ENCODE results near the gene BABAM2. TPM values are rescaled to one million over a fixed set of nuclear protein-coding genes. Genes with fewer than 3 reads are reported as not detected.
"Not testable (repeated sequence)": the region's sequence is repeated elsewhere in the genome, so short reads cannot be mapped to it uniquely, and the experiment has no call there.

The BABAM2 gene
- polyA plus RNA-seq, 2 donors = 9.1 to 18.0 TPM

DNA sequence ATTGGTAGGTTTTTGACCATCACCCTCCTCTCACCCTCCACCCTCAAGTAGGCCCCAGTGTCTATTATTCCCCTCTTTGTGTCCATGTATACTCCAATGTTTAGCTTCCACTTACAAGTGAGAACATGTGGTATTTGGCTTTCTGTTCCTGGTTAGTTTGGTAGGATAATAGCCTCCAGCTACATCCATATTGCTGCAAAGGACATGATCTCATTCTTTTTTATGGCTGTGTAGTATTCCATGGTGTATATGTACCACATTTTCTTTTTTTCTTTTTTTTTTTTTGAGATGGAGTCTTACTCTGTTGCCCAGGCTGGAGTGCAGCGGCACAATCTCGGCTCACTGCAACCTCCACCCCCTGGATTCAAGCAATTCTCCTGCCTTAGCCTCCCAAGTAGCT, 88.2 kb downstream of the BABAM2 start:
- not testable (repeated sequence) for H3K27me3 ChIP-seq (ENCODE audit: control insufficient read depth in 1 of 2, insufficient read depth in 2 of 2, low read length in 2 of 2); H3K9me3 ChIP-seq (ENCODE audit: control insufficient read depth in 2 of 2, insufficient read depth in 1 of 2, low read depth in 1 of 2, low read length in 1 of 2); H3K27ac ChIP-seq (ENCODE audit: low read depth in 2 of 2, low read length in 1 of 2); H3K36me3 ChIP-seq (ENCODE audit: control insufficient read depth in 2 of 2, insufficient read depth in 2 of 2, low read length in 1 of 2); H3K4me3 ChIP-seq (ENCODE audit: low read depth in 1 of 2, low read length in 2 of 2); H3K4me1 ChIP-seq (ENCODE audit: control insufficient read depth in 2 of 2, insufficient read depth in 2 of 2, low read length in 1 of 2)
- WGBS, 2 donors = 100% methylated on average over 2 of the region's 2 CpGs

DNA sequence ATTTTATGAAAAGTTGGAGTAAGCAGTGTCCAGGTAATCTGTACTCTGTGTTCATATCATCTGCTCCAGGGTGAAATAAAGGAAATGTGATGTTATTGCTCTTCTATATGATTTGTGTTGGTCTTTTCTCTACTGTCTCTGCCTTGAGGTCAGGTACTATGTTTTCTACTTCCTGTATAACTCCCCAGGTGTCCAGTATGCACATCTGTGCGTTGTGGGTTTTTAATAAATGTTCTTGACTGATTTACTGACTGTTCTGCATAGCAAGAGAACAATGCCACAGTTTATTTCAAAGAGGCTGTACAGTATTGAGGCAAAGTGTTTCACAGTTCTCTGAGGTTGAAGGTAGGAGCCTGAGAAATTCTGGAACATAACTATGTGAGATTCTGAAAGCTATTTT, 89.7 kb downstream of the BABAM2 start:
- Histone ChIP-seq H3K4me1 (ENCODE audit: control insufficient read depth in 2 of 2, insufficient read depth in 2 of 2, low read length in 1 of 2) (no peaks in the 10 kb centered on the region), H3K9me3 (ENCODE audit: control insufficient read depth in 2 of 2, insufficient read depth in 1 of 2, low read depth in 1 of 2, low read length in 1 of 2) (no peaks in the 10 kb centered on the region), H3K36me3 (ENCODE audit: control insufficient read depth in 2 of 2, insufficient read depth in 2 of 2, low read length in 1 of 2) (no peaks in the 10 kb centered on the region), H3K27me3 (ENCODE audit: control insufficient read depth in 1 of 2, insufficient read depth in 2 of 2, low read length in 2 of 2) (no peaks in the 10 kb centered on the region), H3K27ac (ENCODE audit: low read depth in 2 of 2, low read length in 1 of 2) (no peak overlapping the region), H3K4me3 (ENCODE audit: low read depth in 1 of 2, low read length in 2 of 2) (no peak overlapping the region)
- WGBS, 2 donors = 46 to 53% methylated on average over 1 of the region's 1 CpG

DNA sequence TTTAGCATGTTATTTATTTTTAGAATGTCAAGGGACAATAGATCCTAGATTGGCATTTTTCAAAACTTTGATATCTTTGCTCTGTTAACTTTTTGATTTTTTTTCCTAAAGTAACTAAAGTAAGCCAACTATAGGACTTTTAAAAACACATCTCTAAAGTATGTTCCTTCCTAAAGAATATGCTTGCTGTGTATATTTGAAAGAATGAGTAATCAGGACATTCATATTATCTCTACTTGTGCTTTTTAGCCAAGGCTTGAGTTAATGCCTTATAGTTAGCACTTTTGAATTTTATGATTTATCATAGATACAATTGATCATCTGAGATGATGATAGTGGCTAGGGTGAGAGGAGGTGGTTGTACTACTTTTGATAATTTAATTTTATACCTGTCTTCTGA, 93.6 kb downstream of the BABAM2 start:
- Histone ChIP-seq H3K36me3 (ENCODE audit: control insufficient read depth in 2 of 2, insufficient read depth in 2 of 2, low read length in 1 of 2) (no peaks in the 10 kb centered on the region), H3K4me1 (ENCODE audit: control insufficient read depth in 2 of 2, insufficient read depth in 2 of 2, low read length in 1 of 2) (no peaks in the 10 kb centered on the region), H3K27me3 (ENCODE audit: control insufficient read depth in 1 of 2, insufficient read depth in 2 of 2, low read length in 2 of 2) (no peaks in the 10 kb centered on the region), H3K4me3 (ENCODE audit: low read depth in 1 of 2, low read length in 2 of 2) (no peak overlapping the region), H3K27ac (ENCODE audit: low read depth in 2 of 2, low read length in 1 of 2) (no peak overlapping the region), H3K9me3 (ENCODE audit: control insufficient read depth in 2 of 2, insufficient read depth in 1 of 2, low read depth in 1 of 2, low read length in 1 of 2) (no peaks in the 10 kb centered on the region)

DNA sequence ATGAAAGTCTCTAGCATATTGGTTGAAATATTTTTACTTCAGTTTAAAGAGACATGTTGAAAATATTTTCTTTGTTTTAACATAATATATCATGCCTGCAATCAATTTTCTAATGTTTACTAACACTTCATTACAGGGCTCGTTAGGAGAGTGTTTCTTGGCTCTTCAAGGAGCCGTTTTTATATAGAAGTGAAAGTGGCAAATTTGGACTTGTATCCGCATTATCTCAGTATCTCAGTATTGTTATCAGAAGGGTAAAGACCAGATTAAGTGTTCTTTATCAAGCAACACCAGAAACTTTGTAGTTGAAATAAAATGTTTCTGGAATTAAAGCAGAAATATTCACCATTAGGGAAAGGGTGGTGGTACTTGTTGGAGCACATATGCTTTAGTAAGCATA, 97.8 kb downstream of the BABAM2 start:
- Histone ChIP-seq H3K36me3 (ENCODE audit: control insufficient read depth in 2 of 2, insufficient read depth in 2 of 2, low read length in 1 of 2) (no peaks in the 10 kb centered on the region), H3K4me3 (ENCODE audit: low read depth in 1 of 2, low read length in 2 of 2) (no peak overlapping the region), H3K27ac (ENCODE audit: low read depth in 2 of 2, low read length in 1 of 2) (no peak overlapping the region), H3K4me1 (ENCODE audit: control insufficient read depth in 2 of 2, insufficient read depth in 2 of 2, low read length in 1 of 2) (no peaks in the 10 kb centered on the region), H3K27me3 (ENCODE audit: control insufficient read depth in 1 of 2, insufficient read depth in 2 of 2, low read length in 2 of 2) (no peaks in the 10 kb centered on the region), H3K9me3 (ENCODE audit: control insufficient read depth in 2 of 2, insufficient read depth in 1 of 2, low read depth in 1 of 2, low read length in 1 of 2) (no peaks in the 10 kb centered on the region)
- WGBS, 2 donors = 35 to 55% methylated on average over 3 of the region's 3 CpGs

DNA sequence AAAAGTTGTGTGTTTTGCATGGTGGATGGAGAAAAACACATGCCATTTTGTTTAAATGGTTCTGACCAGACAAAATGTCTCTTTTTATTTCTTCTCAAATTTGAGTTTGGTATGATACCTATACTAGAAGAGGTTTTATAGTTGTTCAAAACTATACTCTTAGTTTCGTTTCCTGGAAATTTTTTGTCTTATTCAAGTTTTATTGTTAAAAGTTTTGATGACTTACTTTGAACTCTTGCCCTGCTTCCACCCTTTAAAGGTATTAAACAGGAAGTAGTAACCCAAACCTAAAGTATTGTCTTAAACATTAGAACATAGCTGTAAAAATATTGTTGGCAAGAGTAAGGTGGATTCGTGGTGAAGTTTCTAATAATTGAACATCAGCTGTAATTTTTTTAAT, 98.2 kb downstream of the BABAM2 start:
- Histone ChIP-seq H3K36me3 (ENCODE audit: control insufficient read depth in 2 of 2, insufficient read depth in 2 of 2, low read length in 1 of 2) (no peaks in the 10 kb centered on the region), H3K4me1 (ENCODE audit: control insufficient read depth in 2 of 2, insufficient read depth in 2 of 2, low read length in 1 of 2) (no peaks in the 10 kb centered on the region), H3K27me3 (ENCODE audit: control insufficient read depth in 1 of 2, insufficient read depth in 2 of 2, low read length in 2 of 2) (no peaks in the 10 kb centered on the region), H3K9me3 (ENCODE audit: control insufficient read depth in 2 of 2, insufficient read depth in 1 of 2, low read depth in 1 of 2, low read length in 1 of 2) (no peaks in the 10 kb centered on the region), H3K4me3 (ENCODE audit: low read depth in 1 of 2, low read length in 2 of 2) (no peak overlapping the region), H3K27ac (ENCODE audit: low read depth in 2 of 2, low read length in 1 of 2) (no peak overlapping the region)
- WGBS, 2 donors = 69 to 72% methylated on average over 2 of the region's 2 CpGs

DNA sequence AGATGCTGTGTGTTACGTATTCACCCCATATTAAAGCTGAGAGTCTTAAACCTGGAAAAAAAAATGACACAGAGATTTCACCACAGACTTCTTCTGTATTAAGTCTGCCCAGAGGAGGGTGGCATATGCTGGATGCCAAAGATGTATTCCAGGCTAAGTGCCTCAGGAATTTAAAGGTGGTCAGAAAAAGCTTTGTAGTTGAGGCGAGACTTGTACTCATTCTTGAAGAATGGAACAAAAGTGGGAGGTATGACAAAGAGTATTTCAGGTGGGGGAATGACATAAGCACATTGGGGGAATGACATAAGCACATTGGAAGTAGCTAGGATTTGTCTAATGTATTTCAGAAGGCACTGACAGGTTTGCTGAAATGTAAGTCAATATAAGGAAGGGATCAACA, 98.6 kb downstream of the BABAM2 start:
- Histone ChIP-seq H3K27me3 (ENCODE audit: control insufficient read depth in 1 of 2, insufficient read depth in 2 of 2, low read length in 2 of 2) (no peaks in the 10 kb centered on the region), H3K9me3 (ENCODE audit: control insufficient read depth in 2 of 2, insufficient read depth in 1 of 2, low read depth in 1 of 2, low read length in 1 of 2) (no peaks in the 10 kb centered on the region), H3K27ac (ENCODE audit: low read depth in 2 of 2, low read length in 1 of 2) (no peak overlapping the region), H3K4me1 (ENCODE audit: control insufficient read depth in 2 of 2, insufficient read depth in 2 of 2, low read length in 1 of 2) (no peaks in the 10 kb centered on the region), H3K36me3 (ENCODE audit: control insufficient read depth in 2 of 2, insufficient read depth in 2 of 2, low read length in 1 of 2) (no peaks in the 10 kb centered on the region), H3K4me3 (ENCODE audit: low read depth in 1 of 2, low read length in 2 of 2) (no peak overlapping the region)
- WGBS, 2 donors = 97% methylated on average over 2 of the region's 2 CpGs

DNA sequence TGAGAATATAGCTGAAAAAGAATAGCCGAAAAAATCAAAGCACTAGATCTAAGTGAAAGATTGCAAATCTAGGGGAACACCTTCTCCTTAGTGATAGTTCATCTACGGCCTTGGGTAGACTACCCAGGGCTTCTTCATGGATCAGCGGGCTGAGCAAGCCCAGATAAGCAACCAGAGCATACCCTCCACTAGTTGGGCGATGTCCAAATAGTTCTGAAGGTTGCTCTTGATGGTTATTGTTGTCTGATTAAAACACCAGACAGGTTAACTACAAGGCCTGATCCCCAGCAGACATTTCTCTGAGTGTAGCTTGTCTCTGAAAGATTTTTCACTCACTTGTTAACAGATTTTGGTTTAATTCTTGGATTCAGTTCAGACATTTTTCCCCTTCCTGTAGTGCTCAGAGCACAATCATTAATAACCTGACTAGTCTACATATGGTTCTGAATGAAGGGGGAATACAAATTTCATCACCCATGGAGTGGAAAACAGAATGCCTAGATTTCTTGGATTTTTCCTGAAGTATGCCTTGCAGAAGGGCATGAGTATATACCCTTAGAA, 99.6 kb downstream of the BABAM2 start:
- H3K9me3 ChIP-seq (ENCODE audit: control insufficient read depth in 2 of 2, insufficient read depth in 1 of 2, low read depth in 1 of 2, low read length in 1 of 2) = no peaks in the 10 kb centered on the region
- H3K4me1 ChIP-seq (ENCODE audit: control insufficient read depth in 2 of 2, insufficient read depth in 2 of 2, low read length in 1 of 2) = no peaks in the 10 kb centered on the region
- H3K36me3 ChIP-seq (ENCODE audit: control insufficient read depth in 2 of 2, insufficient read depth in 2 of 2, low read length in 1 of 2) = peaks cover 0 to 3% of the 10 kb centered on the region in 2 donors
- H3K27me3 ChIP-seq (ENCODE audit: control insufficient read depth in 1 of 2, insufficient read depth in 2 of 2, low read length in 2 of 2) = no peaks in the 10 kb centered on the region
- no peak overlapping the region for H3K27ac ChIP-seq (ENCODE audit: low read depth in 2 of 2, low read length in 1 of 2)
- no peak overlapping the region for H3K4me3 ChIP-seq (ENCODE audit: low read depth in 1 of 2, low read length in 2 of 2)
- WGBS, 2 donors = 87 to 95% methylated on average over 4 of the region's 4 CpGs

DNA sequence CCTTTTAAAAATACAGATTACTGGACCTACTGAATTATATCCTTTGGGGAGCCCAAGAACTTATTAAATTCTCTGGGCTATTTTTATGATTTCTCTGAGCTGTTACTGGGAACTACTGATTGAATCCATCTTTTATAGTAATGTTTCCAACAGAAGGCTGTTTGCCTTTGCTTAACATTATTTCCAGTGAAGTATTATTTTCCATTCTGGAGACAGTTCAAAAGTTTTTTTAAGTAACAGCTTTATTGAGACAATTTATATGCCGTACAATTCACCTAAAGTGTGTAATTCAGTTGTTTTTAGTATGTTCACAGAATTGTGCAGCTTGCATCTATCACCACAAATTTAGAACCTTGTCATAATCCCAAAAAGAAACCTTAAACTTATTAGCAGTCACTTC, 100.6 kb downstream of the BABAM2 start:
- Histone ChIP-seq H3K4me1 (ENCODE audit: control insufficient read depth in 2 of 2, insufficient read depth in 2 of 2, low read length in 1 of 2) (no peaks in the 10 kb centered on the region), H3K4me3 (ENCODE audit: low read depth in 1 of 2, low read length in 2 of 2) (no peak overlapping the region), H3K36me3 (ENCODE audit: control insufficient read depth in 2 of 2, insufficient read depth in 2 of 2, low read length in 1 of 2) (peaks cover 0 to 5% of the 10 kb centered on the region in 2 donors), H3K27me3 (ENCODE audit: control insufficient read depth in 1 of 2, insufficient read depth in 2 of 2, low read length in 2 of 2) (no peaks in the 10 kb centered on the region), H3K9me3 (ENCODE audit: control insufficient read depth in 2 of 2, insufficient read depth in 1 of 2, low read depth in 1 of 2, low read length in 1 of 2) (no peaks in the 10 kb centered on the region), H3K27ac (ENCODE audit: low read depth in 2 of 2, low read length in 1 of 2) (no peak overlapping the region)
- 69 to 84% methylated on average over 1 of the region's 1 CpG for WGBS, 2 donors

DNA sequence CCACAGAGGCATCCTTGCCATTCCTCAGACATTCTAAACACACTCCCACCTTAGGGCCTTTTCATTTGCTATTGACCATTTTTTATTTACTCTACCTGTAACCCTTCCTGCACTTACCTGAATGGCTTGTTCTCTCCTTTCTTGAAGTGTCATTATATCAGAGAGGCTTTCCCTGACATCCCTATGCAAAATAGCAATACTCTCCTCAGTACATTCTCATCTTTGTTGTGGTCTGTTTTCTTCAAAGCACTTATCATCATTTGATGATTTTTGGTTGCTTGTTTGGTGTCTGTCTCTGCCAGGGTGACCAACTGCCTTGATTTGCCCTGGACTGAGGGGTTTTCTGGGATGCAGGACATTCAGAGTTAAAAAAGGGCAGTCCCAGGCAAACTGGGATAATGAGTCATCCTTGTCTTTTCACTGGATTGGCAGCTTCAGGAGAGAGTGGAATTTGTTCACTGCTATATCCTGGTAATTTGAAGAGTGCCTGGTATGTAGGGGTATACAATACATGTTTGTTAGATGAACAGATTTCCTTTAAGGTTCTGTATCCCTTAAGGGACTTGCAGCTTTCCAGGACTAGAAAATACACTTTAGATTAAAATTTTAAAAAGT, 102.4 kb downstream of the BABAM2 start:
- peaks cover 0 to 5% of the 10 kb centered on the region in 2 donors for H3K36me3 ChIP-seq (ENCODE audit: control insufficient read depth in 2 of 2, insufficient read depth in 2 of 2, low read length in 1 of 2)
- no peaks in the 10 kb centered on the region for H3K9me3 ChIP-seq (ENCODE audit: control insufficient read depth in 2 of 2, insufficient read depth in 1 of 2, low read depth in 1 of 2, low read length in 1 of 2)
- no peak overlapping the region for H3K4me3 ChIP-seq (ENCODE audit: low read depth in 1 of 2, low read length in 2 of 2)
- H3K27me3 ChIP-seq (ENCODE audit: control insufficient read depth in 1 of 2, insufficient read depth in 2 of 2, low read length in 2 of 2) = no peaks in the 10 kb centered on the region
- no peaks in the 10 kb centered on the region for H3K4me1 ChIP-seq (ENCODE audit: control insufficient read depth in 2 of 2, insufficient read depth in 2 of 2, low read length in 1 of 2)
- no peak overlapping the region for H3K27ac ChIP-seq (ENCODE audit: low read depth in 2 of 2, low read length in 1 of 2)

DNA sequence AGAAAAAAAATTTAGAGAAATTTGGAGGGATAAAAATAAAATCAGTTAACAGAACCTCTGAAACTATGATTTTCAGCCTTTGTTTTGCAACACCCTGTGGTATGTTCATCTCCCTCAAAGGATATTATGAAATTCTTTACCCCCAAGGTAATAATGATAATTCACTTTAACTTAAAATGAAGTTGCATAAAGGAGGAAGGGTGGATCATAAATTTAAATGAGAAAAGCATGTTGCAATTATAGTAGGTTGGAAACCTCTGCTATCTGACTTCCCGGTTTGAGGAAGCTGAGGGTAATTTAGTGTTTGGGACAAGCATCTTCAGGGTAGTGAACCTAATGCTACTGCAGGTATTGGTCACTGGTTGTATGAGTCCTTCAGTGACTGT, 102.9 kb downstream of the BABAM2 start:
- 48 to 55% methylated on average over 1 of the region's 1 CpG for WGBS, 2 donors
- peaks cover 0 to 5% of the 10 kb centered on the region in 2 donors for H3K36me3 ChIP-seq (ENCODE audit: control insufficient read depth in 2 of 2, insufficient read depth in 2 of 2, low read length in 1 of 2)
- no peaks in the 10 kb centered on the region for H3K4me1 ChIP-seq (ENCODE audit: control insufficient read depth in 2 of 2, insufficient read depth in 2 of 2, low read length in 1 of 2)
- no peak overlapping the region for H3K27ac ChIP-seq (ENCODE audit: low read depth in 2 of 2, low read length in 1 of 2)
- H3K27me3 ChIP-seq (ENCODE audit: control insufficient read depth in 1 of 2, insufficient read depth in 2 of 2, low read length in 2 of 2) = no peaks in the 10 kb centered on the region
- H3K4me3 ChIP-seq (ENCODE audit: low read depth in 1 of 2, low read length in 2 of 2) = no peak overlapping the region
- H3K9me3 ChIP-seq (ENCODE audit: control insufficient read depth in 2 of 2, insufficient read depth in 1 of 2, low read depth in 1 of 2, low read length in 1 of 2) = no peaks in the 10 kb centered on the region
